ENCODE data around the gene ZSCAN23.

GRCh38 chr6:28429781-28430180 lies 13.5 kb downstream of the ZSCAN23 start:
- no peak for TF ChIP-seq REST (IDR thresholded peaks at IDR 0.05; ENCODE audit: borderline replicate concordance)
- TF ChIP-seq POLR2AphosphoS5 (IDR thresholded peaks at IDR 0.05), result no peak
- TF ChIP-seq CTCF (IDR thresholded peaks at IDR 0.05; ENCODE audit: poor library complexity, severe bottlenecking), result no peak
- TF ChIP-seq EP300 (conservative IDR thresholded peaks at IDR 0.05; ENCODE audit: poor library complexity, severe bottlenecking), result no peak
- no peak for TF ChIP-seq EZH2 (IDR thresholded peaks at IDR 0.05; ENCODE audit: borderline replicate concordance, insufficient read depth, low read length, poor library complexity, severe bottlenecking)
- TF ChIP-seq RAD21 (conservative IDR thresholded peaks at IDR 0.05), result no peak
- TF ChIP-seq MXI1 (conservative IDR thresholded peaks at IDR 0.05; ENCODE audit: poor library complexity, severe bottlenecking), result no peak
- TF ChIP-seq SMC3 (conservative IDR thresholded peaks at IDR 0.05; ENCODE audit: poor library complexity), result no peak
- no peak for TF ChIP-seq TAF1 (IDR thresholded peaks at IDR 0.05; ENCODE audit: low read depth)

Data from neural cell (in vitro differentiated cells).